Mesenchymal stem cell (in vitro differentiated cells and primary cell): ENCODE measurements around the gene FCGBP.
"Not testable (repeated sequence)": the region's sequence is repeated elsewhere in the genome, so short reads cannot be mapped to it uniquely, and the experiment has no call there.

Experiments
- DNase-seq: peaks from one replicate; pipeline ENCODE4 v3.0.0-alpha.2; 2013
- H2AFZ ChIP-seq: one replicate; pipeline ENCODE4 v1.6.1; 2013; ENCODE audit warnings: low read depth, mild to moderate bottlenecking, control low read depth, inconsistent platforms, low read length, moderate library complexity
- H2AK5ac ChIP-seq: 2 replicates; pipeline ENCODE4 v1.6.1; 2013; ENCODE audit warnings: low read length, moderate library complexity, mild to moderate bottlenecking, inconsistent platforms; ENCODE audit not compliant: severe bottlenecking
- H2BK120ac ChIP-seq: one replicate; pipeline ENCODE4 v1.6.1; 2013; ENCODE audit warnings: low read depth, mild to moderate bottlenecking, inconsistent platforms, low read length, moderate library complexity
- H2BK12ac ChIP-seq, 2 experiments: one replicate each; pipeline ENCODE4 v1.6.1; 2013; ENCODE audit warnings: inconsistent platforms in 2 of 2, low read length in 2 of 2, mild to moderate bottlenecking in 2 of 2, moderate library complexity in 2 of 2, control low read depth in 1 of 2
- H2BK15ac ChIP-seq: one replicate; pipeline ENCODE4 v1.6.1; 2013; ENCODE audit warnings: mild to moderate bottlenecking, low read depth, inconsistent platforms; ENCODE audit not compliant: poor library complexity, severe bottlenecking
- H2BK5ac ChIP-seq: 2 replicates; pipeline ENCODE4 v1.6.1; 2013; ENCODE audit warnings: low read depth, mild to moderate bottlenecking, low read length, control low read depth, inconsistent platforms; ENCODE audit not compliant: poor library complexity, severe bottlenecking
- H3K14ac ChIP-seq, 2 experiments: one replicate each; pipeline ENCODE4 v1.6.1; 2013; ENCODE audit warnings: inconsistent platforms in 2 of 2, low read length in 2 of 2, control low read depth in 1 of 2, mild to moderate bottlenecking in 1 of 2, moderate library complexity in 1 of 2
- H3K18ac ChIP-seq, 2 experiments: one replicate each; pipeline ENCODE4 v1.6.1; 2013; ENCODE audit warnings: inconsistent platforms in 2 of 2, low read length in 2 of 2, control low read depth in 1 of 2, low read depth in 1 of 2, mild to moderate bottlenecking in 1 of 2
- H3K23ac ChIP-seq, 2 experiments: one replicate each; pipeline ENCODE4 v1.6.1; 2013; ENCODE audit warnings: inconsistent platforms in 2 of 2, low read length in 2 of 2, mild to moderate bottlenecking in 2 of 2, moderate library complexity in 2 of 2, control low read depth in 1 of 2
- H3K27ac ChIP-seq: 2 replicates; pipeline ENCODE4 v1.5.1; 2013; ENCODE audit warnings: mild to moderate bottlenecking, moderate library complexity, low read length, control low read depth, inconsistent platforms; ENCODE audit not compliant: poor library complexity, severe bottlenecking
- H3K27me3 ChIP-seq, 2 experiments: 2 replicates each; pipeline versions ENCODE4 v1.6.1 to v1.7.0; 2013; ENCODE audit warnings: low read length in 2 of 2, mild to moderate bottlenecking in 2 of 2, moderate library complexity in 2 of 2, control low read depth in 1 of 2, inconsistent platforms in 1 of 2; ENCODE audit not compliant: control insufficient read depth in 1 of 2, insufficient read depth in 1 of 2
- H3K36me3 ChIP-seq, 2 experiments: 2 replicates each; pipeline versions ENCODE4 v1.6.1 to v1.7.0; 2013; ENCODE audit warnings: low read length in 2 of 2, control low read depth in 1 of 2, inconsistent platforms in 1 of 2, low read depth in 1 of 2, mild to moderate bottlenecking in 1 of 2; ENCODE audit not compliant: insufficient read depth in 2 of 2, control insufficient read depth in 1 of 2
- H3K4ac ChIP-seq, 2 experiments: one replicate each; pipeline ENCODE4 v1.6.1; 2013; ENCODE audit warnings: inconsistent platforms in 2 of 2, low read length in 2 of 2, mild to moderate bottlenecking in 2 of 2, moderate library complexity in 2 of 2, control low read depth in 1 of 2, low read depth in 1 of 2
- H3K4me1 ChIP-seq: 2 replicates; pipeline ENCODE4 v1.6.1; 2013; ENCODE audit warnings: low read depth, low read length, control low read depth; ENCODE audit not compliant: control insufficient read depth, insufficient read depth
- H3K4me2 ChIP-seq: 2 replicates; pipeline ENCODE4 v1.6.1; 2013; ENCODE audit warnings: low read length, mild to moderate bottlenecking, inconsistent platforms; ENCODE audit not compliant: poor library complexity, severe bottlenecking
- H3K4me3 ChIP-seq, 2 experiments: 2 replicates each; pipeline versions ENCODE4 v1.5.1 to v1.7.0; 2013; ENCODE audit warnings: low read length in 2 of 2, mild to moderate bottlenecking in 2 of 2, control low read depth in 1 of 2, low read depth in 1 of 2; ENCODE audit not compliant: insufficient read depth in 1 of 2
- H3K79me1 ChIP-seq: replicated peaks from 2 replicates; pipeline ENCODE4 v1.6.1; 2013; ENCODE audit warnings: mild to moderate bottlenecking, control low read depth, low read length, inconsistent platforms; ENCODE audit not compliant: poor library complexity, severe bottlenecking
- H3K9ac ChIP-seq: 2 replicates; pipeline ENCODE4 v1.7.0; 2013; ENCODE audit warnings: mild to moderate bottlenecking, low read length, moderate library complexity
- H3K9me3 ChIP-seq: 2 replicates; pipeline ENCODE4 v1.7.0; 2013; ENCODE audit warnings: mild to moderate bottlenecking, low read length; ENCODE audit not compliant: control insufficient read depth
- H4K8ac ChIP-seq: one replicate; pipeline ENCODE4 v1.6.1; 2013; ENCODE audit warnings: inconsistent platforms, mild to moderate bottlenecking, low read length, moderate library complexity
- H4K91ac ChIP-seq: one replicate; pipeline ENCODE4 v1.6.1; 2013; ENCODE audit warnings: mild to moderate bottlenecking, low read length, inconsistent platforms
- WGBS: methylation state at CpG from one replicate; pipeline ENCODE4 v1.1.7; 2013; ENCODE audit warnings: mixed read lengths; 5-methylcytosine and 5-hydroxymethylcytosine counted together

FCGBP gene

GRCh38 chr19:39889872-39890754, 44.3 kb downstream of the FCGBP start:
- H3K79me1 ChIP-seq, H3K9me3 ChIP-seq, H3K4me1 ChIP-seq, H3K36me3 ChIP-seq, H2BK12ac ChIP-seq, H2AK5ac ChIP-seq, H2BK5ac ChIP-seq, H3K18ac ChIP-seq, H4K8ac ChIP-seq, H2BK15ac ChIP-seq, H3K23ac ChIP-seq, H2BK120ac ChIP-seq, DNase-seq, H3K4me2 ChIP-seq, H3K4ac ChIP-seq, H3K4me3 ChIP-seq, H2AFZ ChIP-seq, H3K9ac ChIP-seq, H3K14ac ChIP-seq, H4K91ac ChIP-seq, H3K27ac ChIP-seq: not testable (repeated sequence)
- 88% methylated on average over 18 of the region's 20 CpGs for WGBS
- H3K27me3 ChIP-seq = peaks cover 0 to 26% of the 10 kb centered on the region in 2 experiments

GRCh38 chr19:39887456-39887951, 46.9 kb downstream of the FCGBP start:
- not testable (repeated sequence) for H3K4me2 ChIP-seq, H3K9me3 ChIP-seq, H3K4me3 ChIP-seq, H3K18ac ChIP-seq, H2BK12ac ChIP-seq, H3K79me1 ChIP-seq, H3K14ac ChIP-seq, H3K4me1 ChIP-seq, H2BK15ac ChIP-seq, H4K8ac ChIP-seq, H4K91ac ChIP-seq, H3K36me3 ChIP-seq, H2BK120ac ChIP-seq, H2AFZ ChIP-seq, H3K27ac ChIP-seq, H2BK5ac ChIP-seq, H3K4ac ChIP-seq, H3K9ac ChIP-seq, H3K23ac ChIP-seq, DNase-seq, H2AK5ac ChIP-seq
- no CpG with 5 or more reads among the region's 3 CpGs for WGBS
- peaks cover 0 to 21% of the 10 kb centered on the region in 2 experiments for H3K27me3 ChIP-seq

GRCh38 chr19:39885821-39886554, 48.4 kb downstream of the FCGBP start:
- not testable (repeated sequence) for H4K8ac ChIP-seq, H3K4ac ChIP-seq, H2AFZ ChIP-seq, DNase-seq, H3K9me3 ChIP-seq, H3K36me3 ChIP-seq, H4K91ac ChIP-seq, H3K14ac ChIP-seq, H2BK15ac ChIP-seq, H3K27ac ChIP-seq, H2BK5ac ChIP-seq, H3K4me2 ChIP-seq, H2BK120ac ChIP-seq, H3K4me3 ChIP-seq, H3K4me1 ChIP-seq, H2AK5ac ChIP-seq, H2BK12ac ChIP-seq, H3K9ac ChIP-seq, H3K18ac ChIP-seq, H3K27me3 ChIP-seq, H3K79me1 ChIP-seq, H3K23ac ChIP-seq
- 91% methylated on average over 12 of the region's 30 CpGs for WGBS

- not testable (repeated sequence) for H3K9me3 ChIP-seq, H3K79me1 ChIP-seq, DNase-seq, H3K36me3 ChIP-seq, H3K4me2 ChIP-seq, H3K4me3 ChIP-seq, H3K27me3 ChIP-seq, H3K4me1 ChIP-seq, H3K9ac ChIP-seq, H3K14ac ChIP-seq, H3K18ac ChIP-seq, H4K8ac ChIP-seq, H2BK12ac ChIP-seq, H2BK120ac ChIP-seq, H4K91ac ChIP-seq, H3K27ac ChIP-seq, H2AFZ ChIP-seq, H2AK5ac ChIP-seq, H3K23ac ChIP-seq, H3K4ac ChIP-seq, H2BK5ac ChIP-seq, H2BK15ac ChIP-seq
- WGBS = no CpG with 5 or more reads among the region's 9 CpGs
These were observed 49.7 kb downstream of the FCGBP start for GRCh38 chr19:39884721-39885120.
